Liver (tissue), 9 donors: Measurements from ENCODE around the gene HGF. TPM values are rescaled to one million over a fixed set of nuclear protein-coding genes. Genes with fewer than 3 reads are reported as not detected.
"Not testable (repeated sequence)": the region's sequence is repeated elsewhere in the genome, so short reads cannot be mapped to it uniquely, and the experiment has no call there.

Experiments used
- DNase-seq: peaks from one replicate; pipeline ENCODE4 v3.0.0-alpha.2; 2017; ENCODE audit warnings: low spot score
- H3K27ac ChIP-seq, 2 donors: one replicate each; pipeline ENCODE4 v1.7.0; 2013; ENCODE audit warnings: inconsistent platforms in 2 of 2, low read length in 2 of 2, control low read depth in 1 of 2, low read depth in 1 of 2, mild to moderate bottlenecking in 1 of 2
- H3K27me3 ChIP-seq, 4 donors: one replicate each; pipeline versions ENCODE4 v1.6.1 to v1.7.0; 2013; ENCODE audit warnings: low read length in 3 of 4, inconsistent platforms in 1 of 4, mild to moderate bottlenecking in 1 of 4, moderate library complexity in 1 of 4; ENCODE audit not compliant: control insufficient read depth in 4 of 4, insufficient read depth in 4 of 4
- H3K36me3 ChIP-seq, 4 donors: one replicate each; pipeline versions ENCODE4 v1.6.1 to v1.7.0; 2013; ENCODE audit warnings: low read length in 3 of 4, mild to moderate bottlenecking in 3 of 4, low read depth in 1 of 4, moderate library complexity in 1 of 4; ENCODE audit not compliant: control insufficient read depth in 4 of 4, insufficient read depth in 3 of 4
- H3K4me1 ChIP-seq, 4 donors: one replicate each; pipeline versions ENCODE4 v1.6.1 to v1.7.0; 2013; ENCODE audit warnings: low read length in 3 of 4, mild to moderate bottlenecking in 3 of 4, moderate library complexity in 1 of 4; ENCODE audit not compliant: control insufficient read depth in 4 of 4, insufficient read depth in 4 of 4
- H3K4me3 ChIP-seq, 3 donors: one replicate each; pipeline versions ENCODE4 v1.6.1 to v1.7.0; 2013; ENCODE audit warnings: low read length in 3 of 3, control low read depth in 1 of 3, low read depth in 1 of 3, mild to moderate bottlenecking in 1 of 3
- H3K9ac ChIP-seq, 2 donors: one replicate each; pipeline ENCODE4 v1.7.0; 2013; ENCODE audit warnings: low read length in 2 of 2, mild to moderate bottlenecking in 2 of 2, moderate library complexity in 2 of 2, control low read depth in 1 of 2, low read depth in 1 of 2
- H3K9me3 ChIP-seq, 4 donors: one replicate each; pipeline versions ENCODE4 v1.6.1 to v1.7.0; 2013; ENCODE audit warnings: low read length in 3 of 4; ENCODE audit not compliant: control insufficient read depth in 4 of 4
- MAX ChIP-seq: IDR thresholded peaks from 2 replicates; pipeline ENCODE4 v1.6.1; 2016; ENCODE audit warnings: antibody characterized with exemption
- NR2F2 ChIP-seq: IDR thresholded peaks from 2 replicates; pipeline ENCODE4 v1.6.1; 2016; ENCODE audit warnings: antibody characterized with exemption
- RAD21 ChIP-seq, 2 donors: IDR thresholded peaks; 2 replicates each; pipeline ENCODE4 v1.6.1; 2016; ENCODE audit warnings: antibody characterized with exemption in 2 of 2, mild to moderate bottlenecking in 2 of 2
- SP1 ChIP-seq: IDR thresholded peaks from 2 replicates; pipeline ENCODE4 v1.6.1; 2018; ENCODE audit warnings: antibody characterized with exemption, mild to moderate bottlenecking
- YY1 ChIP-seq: IDR thresholded peaks from 2 replicates; pipeline ENCODE4 v1.6.1; 2016; ENCODE audit warnings: antibody characterized with exemption, mild to moderate bottlenecking
- ZBTB33 ChIP-seq: IDR thresholded peaks from 2 replicates; pipeline ENCODE4 v1.6.1; 2016; ENCODE audit warnings: antibody characterized with exemption
- WGBS: extraction: QIAGEN DNeasy Blood & Tissue Kit; methylation state at CpG from one replicate; pipeline ENCODE4 v1.1.7; 2013; 5-methylcytosine and 5-hydroxymethylcytosine counted together
- polyA plus RNA-seq, 2 donors: library from polyadenylated mRNA; stranded (reverse) in 1 of 2; unstranded in 1 of 2; fragments of 200-250 nt in 1 of 2; fragments of >200 nt in 1 of 2; fragmentation: Nextera tagmentation in 1 of 2; extraction: Ambion mirVana in 1 of 2; gene quantifications; one replicate each; pipeline versions ENCODE4 v1.2.1 to v1.2.3, GENCODE V29; 2013 to 2015
- total RNA-seq, 2 donors: library from RNA; depleted of rRNA; stranded (reverse); fragments of >200 nt; gene quantifications; one replicate each; pipeline ENCODE4 v1.2.3, GENCODE V29; 2014
- TF ChIP-seq, protein P1 (sequence below): IDR thresholded peaks from 2 replicates; pipeline ENCODE4 v1.6.1; 2016; ENCODE audit warnings: antibody characterized with exemption, mild to moderate bottlenecking
- TF ChIP-seq, protein P2 (sequence below): fragments of 150-350 bp; IDR thresholded peaks from 2 replicates; pipeline ENCODE4 v1.5.1; 2017; ENCODE audit warnings: improper control_type of control experiment, low read depth, low read length; ENCODE audit not compliant: missing input control
- donor health status: healthy.
- donor health status: healthy.
- donor health status: healthy.
- donor health status: healthy.
- donor health status: healthy.

Gene HGF
- total and polyA plus RNA-seq, 4 donors: 12.0 to 29.8 (median 15.3) TPM

DNA sequence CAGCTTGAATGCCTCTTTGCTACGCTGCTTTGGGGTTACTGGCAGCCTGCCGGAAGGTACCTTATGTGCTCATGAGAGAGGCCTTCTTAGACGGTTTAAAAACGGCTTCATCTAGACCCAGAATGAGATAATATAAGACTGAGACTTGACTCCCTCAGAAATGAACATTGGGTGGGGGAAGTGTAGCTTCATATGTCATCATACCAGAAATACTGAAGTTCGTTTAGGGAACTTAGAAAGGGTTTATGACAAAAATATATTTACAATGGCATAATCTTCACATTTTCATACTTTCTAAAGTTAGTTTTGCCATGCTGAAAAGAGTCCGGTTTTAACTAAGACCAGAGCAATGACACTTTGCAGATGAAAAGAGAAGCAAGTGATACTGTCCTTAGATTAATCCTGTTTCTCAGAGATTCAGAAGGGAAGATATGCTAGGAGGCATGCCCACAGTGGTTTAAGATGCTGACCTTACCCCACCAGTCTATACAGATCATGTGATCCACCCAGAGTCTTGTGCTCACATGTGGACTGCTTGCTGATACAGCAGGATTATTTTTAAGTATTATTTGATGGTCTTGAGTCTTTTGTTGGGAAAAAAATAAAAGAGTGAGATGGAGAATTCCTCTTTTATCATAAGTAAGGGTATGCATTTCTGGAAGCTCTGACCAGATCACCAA is 40.8 kb upstream of the HGF start:
- DNase-seq: no peak
- Histone ChIP-seq H3K27me3 (no peaks in the 10 kb centered on the region), H3K27ac (no peak overlapping the region), H3K9me3 (no peaks in the 10 kb centered on the region), H3K4me1 (no peaks in the 10 kb centered on the region), H3K36me3 (no peaks in the 10 kb centered on the region), H3K4me3 (no peak overlapping the region), H3K9ac (no peak overlapping the region)
- WGBS: 66% methylated on average over 6 of the region's 6 CpGs
- TF ChIP-seq SP1 (no peak), NR2F2 (no peak), ZBTB33 (no peak), YY1 (no peak), MAX (no peak)
- TF ChIP-seq, protein P1, sequence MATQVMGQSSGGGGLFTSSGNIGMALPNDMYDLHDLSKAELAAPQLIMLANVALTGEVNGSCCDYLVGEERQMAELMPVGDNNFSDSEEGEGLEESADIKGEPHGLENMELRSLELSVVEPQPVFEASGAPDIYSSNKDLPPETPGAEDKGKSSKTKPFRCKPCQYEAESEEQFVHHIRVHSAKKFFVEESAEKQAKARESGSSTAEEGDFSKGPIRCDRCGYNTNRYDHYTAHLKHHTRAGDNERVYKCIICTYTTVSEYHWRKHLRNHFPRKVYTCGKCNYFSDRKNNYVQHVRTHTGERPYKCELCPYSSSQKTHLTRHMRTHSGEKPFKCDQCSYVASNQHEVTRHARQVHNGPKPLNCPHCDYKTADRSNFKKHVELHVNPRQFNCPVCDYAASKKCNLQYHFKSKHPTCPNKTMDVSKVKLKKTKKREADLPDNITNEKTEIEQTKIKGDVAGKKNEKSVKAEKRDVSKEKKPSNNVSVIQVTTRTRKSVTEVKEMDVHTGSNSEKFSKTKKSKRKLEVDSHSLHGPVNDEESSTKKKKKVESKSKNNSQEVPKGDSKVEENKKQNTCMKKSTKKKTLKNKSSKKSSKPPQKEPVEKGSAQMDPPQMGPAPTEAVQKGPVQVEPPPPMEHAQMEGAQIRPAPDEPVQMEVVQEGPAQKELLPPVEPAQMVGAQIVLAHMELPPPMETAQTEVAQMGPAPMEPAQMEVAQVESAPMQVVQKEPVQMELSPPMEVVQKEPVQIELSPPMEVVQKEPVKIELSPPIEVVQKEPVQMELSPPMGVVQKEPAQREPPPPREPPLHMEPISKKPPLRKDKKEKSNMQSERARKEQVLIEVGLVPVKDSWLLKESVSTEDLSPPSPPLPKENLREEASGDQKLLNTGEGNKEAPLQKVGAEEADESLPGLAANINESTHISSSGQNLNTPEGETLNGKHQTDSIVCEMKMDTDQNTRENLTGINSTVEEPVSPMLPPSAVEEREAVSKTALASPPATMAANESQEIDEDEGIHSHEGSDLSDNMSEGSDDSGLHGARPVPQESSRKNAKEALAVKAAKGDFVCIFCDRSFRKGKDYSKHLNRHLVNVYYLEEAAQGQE: no peak
- TF ChIP-seq, protein P2, sequence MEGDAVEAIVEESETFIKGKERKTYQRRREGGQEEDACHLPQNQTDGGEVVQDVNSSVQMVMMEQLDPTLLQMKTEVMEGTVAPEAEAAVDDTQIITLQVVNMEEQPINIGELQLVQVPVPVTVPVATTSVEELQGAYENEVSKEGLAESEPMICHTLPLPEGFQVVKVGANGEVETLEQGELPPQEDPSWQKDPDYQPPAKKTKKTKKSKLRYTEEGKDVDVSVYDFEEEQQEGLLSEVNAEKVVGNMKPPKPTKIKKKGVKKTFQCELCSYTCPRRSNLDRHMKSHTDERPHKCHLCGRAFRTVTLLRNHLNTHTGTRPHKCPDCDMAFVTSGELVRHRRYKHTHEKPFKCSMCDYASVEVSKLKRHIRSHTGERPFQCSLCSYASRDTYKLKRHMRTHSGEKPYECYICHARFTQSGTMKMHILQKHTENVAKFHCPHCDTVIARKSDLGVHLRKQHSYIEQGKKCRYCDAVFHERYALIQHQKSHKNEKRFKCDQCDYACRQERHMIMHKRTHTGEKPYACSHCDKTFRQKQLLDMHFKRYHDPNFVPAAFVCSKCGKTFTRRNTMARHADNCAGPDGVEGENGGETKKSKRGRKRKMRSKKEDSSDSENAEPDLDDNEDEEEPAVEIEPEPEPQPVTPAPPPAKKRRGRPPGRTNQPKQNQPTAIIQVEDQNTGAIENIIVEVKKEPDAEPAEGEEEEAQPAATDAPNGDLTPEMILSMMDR: no peak

GRCh38 chr7:81808310-81808709 is 38.5 kb upstream of the HGF start:
- not testable (repeated sequence) for H3K27ac ChIP-seq, H3K4me3 ChIP-seq, DNase-seq, H3K9ac ChIP-seq, H3K27me3 ChIP-seq, H3K4me1 ChIP-seq, H3K9me3 ChIP-seq, H3K36me3 ChIP-seq

- Histone ChIP-seq H3K27me3 (peaks cover 0 to 2% (median 0%) of the 10 kb centered on the region in 4 donors), H3K9me3 (no peaks in the 10 kb centered on the region), H3K4me3 (no peak overlapping the region), H3K27ac (no peak overlapping the region), H3K9ac (no peak overlapping the region), H3K4me1 (no peaks in the 10 kb centered on the region), H3K36me3 (no peaks in the 10 kb centered on the region)
- no peak for TF ChIP-seq RAD21 (IDR thresholded peaks at IDR 0.05)
- DNase-seq: no peak
- 54% methylated on average over 5 of the region's 5 CpGs for WGBS
Observed at GRCh38 chr7:81803267-81803666, 33.4 kb upstream of the HGF start.
